Measurements from ENCODE around the gene RPL5.

RPL5 gene

DNA sequence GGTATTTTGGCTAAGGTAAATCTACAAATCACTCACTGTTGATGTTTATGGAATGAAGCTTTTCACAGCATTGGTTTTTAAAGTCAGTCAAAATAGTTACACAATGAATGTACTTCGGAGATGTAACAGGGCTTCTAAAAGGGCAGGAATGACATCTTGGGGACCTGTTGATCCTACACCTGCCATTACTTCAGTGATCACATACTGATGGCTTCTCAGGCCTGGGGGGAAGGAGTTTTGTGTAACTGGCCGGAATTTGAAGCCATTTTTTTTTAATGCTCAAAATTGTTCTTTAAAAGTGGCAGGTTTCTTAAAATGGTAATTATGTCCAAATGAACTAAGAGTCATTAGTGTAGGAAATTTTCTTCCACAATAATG is 11.2 kb downstream of the RPL5 start:
- Histone ChIP-seq H3K4me2 (no peak overlapping the region), H3K4me3 (IDR thresholded peaks at IDR 0.05; ENCODE audit: insufficient read depth, low read depth, low read length) (no peak overlapping the region), H3K9ac (no peak overlapping the region), H4K20me1 (ENCODE audit: insufficient read depth) (peaks cover 25% of the 10 kb centered on the region), H2AFZ (ENCODE audit: low read depth) (no peak overlapping the region), H3K36me3 (ENCODE audit: insufficient read depth) (peaks cover 15% of the 10 kb centered on the region; the same call in 1 of the 2 replicates), H3K27ac (no peak overlapping the region), H3K79me2 (ENCODE audit: insufficient read depth, low read depth) (peaks cover 23% of the 10 kb centered on the region; the same call in 1 of the 2 replicates), H3K4me1 (ENCODE audit: low read depth, poor library complexity, severe bottlenecking) (peaks cover under 1% of the 10 kb centered on the region), H3K27me3 (ENCODE audit: insufficient read depth, low read depth) (no peaks in the 10 kb centered on the region)
- TF ChIP-seq, protein P1, sequence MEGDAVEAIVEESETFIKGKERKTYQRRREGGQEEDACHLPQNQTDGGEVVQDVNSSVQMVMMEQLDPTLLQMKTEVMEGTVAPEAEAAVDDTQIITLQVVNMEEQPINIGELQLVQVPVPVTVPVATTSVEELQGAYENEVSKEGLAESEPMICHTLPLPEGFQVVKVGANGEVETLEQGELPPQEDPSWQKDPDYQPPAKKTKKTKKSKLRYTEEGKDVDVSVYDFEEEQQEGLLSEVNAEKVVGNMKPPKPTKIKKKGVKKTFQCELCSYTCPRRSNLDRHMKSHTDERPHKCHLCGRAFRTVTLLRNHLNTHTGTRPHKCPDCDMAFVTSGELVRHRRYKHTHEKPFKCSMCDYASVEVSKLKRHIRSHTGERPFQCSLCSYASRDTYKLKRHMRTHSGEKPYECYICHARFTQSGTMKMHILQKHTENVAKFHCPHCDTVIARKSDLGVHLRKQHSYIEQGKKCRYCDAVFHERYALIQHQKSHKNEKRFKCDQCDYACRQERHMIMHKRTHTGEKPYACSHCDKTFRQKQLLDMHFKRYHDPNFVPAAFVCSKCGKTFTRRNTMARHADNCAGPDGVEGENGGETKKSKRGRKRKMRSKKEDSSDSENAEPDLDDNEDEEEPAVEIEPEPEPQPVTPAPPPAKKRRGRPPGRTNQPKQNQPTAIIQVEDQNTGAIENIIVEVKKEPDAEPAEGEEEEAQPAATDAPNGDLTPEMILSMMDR (conservative IDR thresholded peaks at IDR 0.05; ENCODE audit: low read depth, low read length): no peak

DNA sequence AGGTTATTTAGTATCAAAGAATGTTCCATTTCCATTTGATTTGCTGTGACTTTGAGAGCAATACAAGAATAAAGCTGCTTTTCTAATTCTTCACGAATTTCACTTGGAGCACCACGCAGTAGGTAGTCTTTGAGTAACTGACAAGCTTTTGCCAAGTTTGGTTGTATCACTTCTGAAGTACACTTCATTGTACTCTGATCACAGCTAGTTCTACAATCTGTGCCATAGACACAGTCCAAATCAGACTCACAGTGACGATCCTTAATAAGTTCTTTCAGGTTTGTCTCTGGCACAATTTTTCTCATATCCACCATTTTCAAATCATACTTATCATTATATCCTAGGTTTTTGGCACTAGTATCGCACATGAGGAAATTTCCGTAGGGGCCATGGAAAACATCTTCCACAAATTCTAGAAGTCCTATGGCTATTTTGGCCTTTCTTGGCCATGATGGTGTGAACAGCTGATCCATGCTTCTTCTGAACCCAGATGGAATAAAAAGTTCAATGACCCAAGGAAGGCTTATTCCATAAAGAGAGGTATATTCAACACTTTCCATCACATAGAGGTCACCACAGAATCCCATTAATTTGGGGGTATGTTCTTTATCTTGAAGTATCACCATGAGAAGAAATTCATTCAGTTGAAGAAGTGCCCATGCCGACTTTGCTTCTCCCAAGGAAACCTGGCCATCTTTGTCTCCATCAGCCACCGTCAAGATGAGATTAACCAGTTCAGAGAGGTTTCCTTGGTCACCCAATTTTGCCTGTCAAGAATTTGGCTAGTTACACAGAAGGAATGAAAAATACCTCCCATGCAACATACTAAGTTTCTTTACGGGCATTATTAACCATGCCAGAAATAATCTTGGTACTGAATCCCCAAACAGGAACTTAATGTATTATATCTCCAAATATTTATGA is 11.9 kb downstream of the RPL5 start:
- Histone ChIP-seq H3K4me1 (ENCODE audit: low read depth, poor library complexity, severe bottlenecking) (no peaks in the 10 kb centered on the region), H3K4me2 (no peak overlapping the region), H3K27me3 (ENCODE audit: insufficient read depth, low read depth) (no peaks in the 10 kb centered on the region), H3K4me3 (IDR thresholded peaks at IDR 0.05; ENCODE audit: insufficient read depth, low read depth, low read length) (no peak overlapping the region), H3K9ac (no peak overlapping the region), H3K36me3 (ENCODE audit: insufficient read depth) (peaks cover 12% of the 10 kb centered on the region; the same call in 1 of the 2 replicates), H3K79me2 (ENCODE audit: insufficient read depth, low read depth) (peaks cover 16% of the 10 kb centered on the region; the same call in 1 of the 2 replicates), H3K27ac (no peak overlapping the region), H2AFZ (ENCODE audit: low read depth) (no peak overlapping the region), H4K20me1 (ENCODE audit: insufficient read depth) (peaks cover 19% of the 10 kb centered on the region)
- TF ChIP-seq, protein P1 (conservative IDR thresholded peaks at IDR 0.05; ENCODE audit: low read depth, low read length): no peak

DNA sequence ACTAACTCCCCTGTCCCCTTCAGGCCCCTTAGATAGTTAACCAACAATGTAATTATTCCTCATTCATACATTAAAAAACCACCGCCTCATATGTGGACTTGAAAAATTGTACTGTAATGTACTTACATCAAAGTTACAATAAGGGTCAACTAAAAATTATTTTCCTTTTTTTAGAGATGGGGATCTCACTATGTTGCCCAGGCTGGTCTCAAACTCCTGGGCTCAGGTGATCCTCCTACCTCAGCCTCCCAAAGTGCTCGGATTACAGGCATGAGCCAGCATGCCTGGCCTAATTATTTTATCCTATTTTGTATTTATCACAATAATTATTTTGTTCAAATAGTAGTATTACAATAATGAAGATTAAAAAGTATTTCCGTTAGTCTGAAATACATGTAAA is 12.6 kb downstream of the RPL5 start:
- H3K36me3 ChIP-seq (ENCODE audit: insufficient read depth): peaks cover 10% of the 10 kb centered on the region; the same call in 1 of the 2 replicates
- H4K20me1 ChIP-seq (ENCODE audit: insufficient read depth): peaks cover 11% of the 10 kb centered on the region; the same call in 1 of the 2 replicates
- H3K27me3 ChIP-seq (ENCODE audit: insufficient read depth, low read depth): no peaks in the 10 kb centered on the region

DNA sequence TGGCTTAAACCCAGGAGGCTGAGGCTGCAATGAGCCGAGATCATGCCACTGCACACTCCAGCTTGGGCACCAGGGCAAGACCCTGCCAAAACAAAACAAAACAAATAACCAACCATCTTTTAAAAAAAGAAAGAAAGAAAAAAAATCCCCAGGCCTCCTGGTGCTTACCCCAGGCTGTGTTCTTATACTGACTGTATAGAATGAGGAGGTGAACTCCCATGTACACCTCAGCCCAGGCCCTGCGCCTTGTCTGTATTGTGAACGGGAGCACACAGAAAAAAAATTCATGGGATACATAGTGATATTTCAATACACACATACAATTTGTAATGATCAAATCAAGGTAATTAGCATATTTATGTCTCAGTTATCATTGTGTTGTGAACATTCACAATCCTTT is 14.1 kb downstream of the RPL5 start:
- peaks cover 6% of the 10 kb centered on the region; the same call in 1 of the 2 replicates for H3K36me3 ChIP-seq (ENCODE audit: insufficient read depth)
- no peak overlapping the region for H3K27ac ChIP-seq
- no peak overlapping the region for H2AFZ ChIP-seq (ENCODE audit: low read depth)
- peaks cover 4% of the 10 kb centered on the region; the same call in 1 of the 2 replicates for H4K20me1 ChIP-seq (ENCODE audit: insufficient read depth)
- H3K4me3 ChIP-seq (IDR thresholded peaks at IDR 0.05; ENCODE audit: insufficient read depth, low read depth, low read length): no peak overlapping the region
- no peaks in the 10 kb centered on the region for H3K27me3 ChIP-seq (ENCODE audit: insufficient read depth, low read depth)
- no peak overlapping the region for H3K9ac ChIP-seq
- H3K79me2 ChIP-seq (ENCODE audit: insufficient read depth, low read depth): 0 out of 2 replicates have a peak, but pooled peaks cover 5% of the 10 kb centered on the region
- H3K4me1 ChIP-seq (ENCODE audit: low read depth, poor library complexity, severe bottlenecking): peaks cover 1% of the 10 kb centered on the region
- TF ChIP-seq, protein P1 (conservative IDR thresholded peaks at IDR 0.05; ENCODE audit: low read depth, low read length): no peak
- H3K4me2 ChIP-seq: no peak overlapping the region

More for the DNA sequence above, 12.6 kb downstream of the RPL5 start:
- no peaks in the 10 kb centered on the region for H3K4me1 ChIP-seq (ENCODE audit: low read depth, poor library complexity, severe bottlenecking)
- peaks cover 9% of the 10 kb centered on the region; the same call in 1 of the 2 replicates for H3K79me2 ChIP-seq (ENCODE audit: insufficient read depth, low read depth)
- H3K27ac ChIP-seq: no peak overlapping the region
- TF ChIP-seq, protein P1 (conservative IDR thresholded peaks at IDR 0.05; ENCODE audit: low read depth, low read length): no peak
- H3K4me3 ChIP-seq (IDR thresholded peaks at IDR 0.05; ENCODE audit: insufficient read depth, low read depth, low read length): no peak overlapping the region
- no peak overlapping the region for H3K9ac ChIP-seq
- H2AFZ ChIP-seq (ENCODE audit: low read depth): no peak overlapping the region
- no peak overlapping the region for H3K4me2 ChIP-seq
